Vagina (tissue), 2 donors: ENCODE data around the gene DEPDC7. TPM values are rescaled to one million over a fixed set of nuclear protein-coding genes. Genes with fewer than 3 reads are reported as not detected.

ENCODE experiments used
- DNase-seq, 2 donors: peaks; one replicate each; pipeline ENCODE4 v3.0.0-alpha.2; 2017; ENCODE audit errors: extremely low spot score in 2 of 2
- H3K27ac ChIP-seq: fragments of 200-600 bp; sonication (generic); one replicate; pipeline ENCODE4 v1.5.1; 2019
- H3K27me3 ChIP-seq: fragments of 200-600 bp; sonication (generic); one replicate; pipeline ENCODE4 v1.5.1; 2019
- H3K36me3 ChIP-seq, 2 donors: fragments of 200-600 bp; sonication (generic); one replicate each; pipeline ENCODE4 v1.5.1; 2017 to 2019
- H3K4me1 ChIP-seq: fragments of 200-600 bp; sonication (generic); one replicate; pipeline ENCODE4 v1.5.1; 2019
- H3K4me3 ChIP-seq, 2 donors: fragments of 200-600 bp; sonication (generic); 1 replicate in 1 of 2; 2 replicates in 1 of 2; pipeline ENCODE4 v1.5.1; 2016 to 2019
- H3K9me3 ChIP-seq: fragments of 200-600 bp; sonication (generic); one replicate; pipeline ENCODE4 v1.5.1; 2019
- CTCF ChIP-seq, 3 experiments: fragments of 450-650 bp in 2 of 3; fragments of 200-600 bp in 1 of 3; sonication (generic) in 1 of 3; IDR thresholded peaks; one replicate each; pipeline ENCODE4 v1.5.1; 2017 to 2019; ENCODE audit warnings: antibody characterized with exemption in 3 of 3, mild to moderate bottlenecking in 2 of 3, moderate library complexity in 2 of 3
- POLR2A ChIP-seq, 2 donors: fragments of 450-650 bp; IDR thresholded peaks; one replicate each; pipeline ENCODE4 v1.6.1; 2017; ENCODE audit warnings: antibody characterized with exemption in 2 of 2, mild to moderate bottlenecking in 2 of 2, moderate library complexity in 2 of 2
- POLR2AphosphoS5 ChIP-seq, 2 donors: sonication (generic); formaldehyde crosslinking; IDR thresholded peaks; one replicate each; pipeline ENCODE4 v1.9.0; 2017; ENCODE audit warnings: antibody characterized with exemption in 2 of 2, mild to moderate bottlenecking in 2 of 2, low read depth in 1 of 2; ENCODE audit not compliant: insufficient read depth in 1 of 2
- intact Hi-C: fragments of 100-400 bp; cut with DNase I; formaldehyde crosslinking; loops from one replicate; pipeline ENCODE4 v1.15.1; 2023
- total RNA-seq: library from RNA; depleted of rRNA; stranded (reverse); fragments of >200 nt; gene quantifications from one replicate; pipeline ENCODE4 v1.2.3, GENCODE V29; 2016

The DEPDC7 gene
- total RNA-seq, 1 donor from 2014 or later, result 2.5 TPM

- intact Hi-C loops, result no loop called here
- H3K4me3 ChIP-seq, result no peak overlapping the region
- no peaks in the 10 kb centered on the region for H3K36me3 ChIP-seq
- TF ChIP-seq CTCF (IDR thresholded peaks at IDR 0.05), result no peak
- TF ChIP-seq POLR2AphosphoS5 (IDR thresholded peaks at IDR 0.05; ENCODE audit: insufficient read depth in 1 of 2, low read depth in 1 of 2), result no peak
- no peak for TF ChIP-seq POLR2A (IDR thresholded peaks at IDR 0.05)
- DNase-seq, result no peak
- H3K27me3 ChIP-seq, result no peaks in the 10 kb centered on the region
- no peaks in the 10 kb centered on the region for H3K9me3 ChIP-seq
- H3K4me1 ChIP-seq, result peaks cover 25% of the 10 kb centered on the region
- no peak overlapping the region for H3K27ac ChIP-seq
Observed at GRCh38 chr11:33018840-33019239, 3.2 kb downstream of the DEPDC7 start.

- Histone ChIP-seq H3K4me3 (no peak overlapping the region), H3K27ac (no peak overlapping the region), H3K36me3 (no peaks in the 10 kb centered on the region), H3K9me3 (no peaks in the 10 kb centered on the region), H3K27me3 (no peaks in the 10 kb centered on the region), H3K4me1 (peaks cover 21% of the 10 kb centered on the region)
- TF ChIP-seq CTCF (IDR thresholded peaks at IDR 0.05) (no peak), POLR2AphosphoS5 (IDR thresholded peaks at IDR 0.05; ENCODE audit: insufficient read depth in 1 of 2, low read depth in 1 of 2) (no peak), POLR2A (IDR thresholded peaks at IDR 0.05) (no peak)
- no peak for DNase-seq
- intact Hi-C loops, result no loop called here
Observed at GRCh38 chr11:33021501-33021900, 5.8 kb downstream of the DEPDC7 start.

GRCh38 chr11:33021937-33022336 is 6.3 kb downstream of the DEPDC7 start:
- no peak for DNase-seq
- Histone ChIP-seq H3K4me1 (peaks cover 16% of the 10 kb centered on the region), H3K4me3 (no peak overlapping the region), H3K9me3 (no peaks in the 10 kb centered on the region), H3K27me3 (no peaks in the 10 kb centered on the region), H3K27ac (no peak overlapping the region), H3K36me3 (no peaks in the 10 kb centered on the region)
- intact Hi-C loops, result no loop called here
- TF ChIP-seq POLR2AphosphoS5 (IDR thresholded peaks at IDR 0.05; ENCODE audit: insufficient read depth in 1 of 2, low read depth in 1 of 2) (no peak), POLR2A (IDR thresholded peaks at IDR 0.05) (no peak), CTCF (IDR thresholded peaks at IDR 0.05) (no peak)

DNA sequence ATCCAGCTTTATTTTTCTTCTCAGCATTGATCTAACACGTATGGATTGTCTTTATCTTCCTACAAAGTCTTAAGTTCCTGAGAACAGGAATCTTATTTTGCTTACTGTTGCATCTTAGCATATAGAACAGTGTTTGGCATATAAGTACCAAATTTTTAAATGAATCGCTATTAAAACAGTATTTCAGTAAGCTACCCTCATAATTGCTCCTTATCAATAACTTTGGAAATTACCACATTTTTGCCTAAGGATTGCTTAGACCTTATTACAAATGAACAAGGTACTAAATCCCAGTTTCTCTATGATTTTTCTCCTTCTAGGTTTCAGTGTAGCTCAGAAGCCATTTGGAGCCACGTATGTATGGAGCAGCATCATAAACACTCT is 9.7 kb downstream of the DEPDC7 start:
- TF ChIP-seq CTCF (IDR thresholded peaks at IDR 0.05), result no peak
- no peak for TF ChIP-seq POLR2A (IDR thresholded peaks at IDR 0.05)
- no peak for TF ChIP-seq POLR2AphosphoS5 (IDR thresholded peaks at IDR 0.05; ENCODE audit: insufficient read depth in 1 of 2, low read depth in 1 of 2)
- no peak for DNase-seq
- H3K27ac ChIP-seq, result no peak overlapping the region
- H3K36me3 ChIP-seq, result no peaks in the 10 kb centered on the region
- H3K4me3 ChIP-seq, result no peak overlapping the region
- intact Hi-C loops, result no loop called here
- H3K4me1 ChIP-seq, result peaks cover under 1% of the 10 kb centered on the region
- no peaks in the 10 kb centered on the region for H3K9me3 ChIP-seq
- H3K27me3 ChIP-seq, result no peaks in the 10 kb centered on the region

- Histone ChIP-seq H3K4me3 (no peak overlapping the region), H3K27ac (no peak overlapping the region), H3K36me3 (no peaks in the 10 kb centered on the region), H3K27me3 (no peaks in the 10 kb centered on the region), H3K4me1 (no peaks in the 10 kb centered on the region), H3K9me3 (no peaks in the 10 kb centered on the region)
- no peak for DNase-seq
- TF ChIP-seq POLR2A (IDR thresholded peaks at IDR 0.05) (no peak), CTCF (IDR thresholded peaks at IDR 0.05) (no peak), POLR2AphosphoS5 (IDR thresholded peaks at IDR 0.05; ENCODE audit: insufficient read depth in 1 of 2, low read depth in 1 of 2) (no peak)
- intact Hi-C loops, result loop anchor here (2.0 kb wide), 1 partner anchor 20 kb away; no protein-coding TSS in a partner anchor
Observed at GRCh38 chr11:33027233-33027632, 11.6 kb downstream of the DEPDC7 start.
